Sigmoid colon (tissue), 7 donors: ENCODE measurements around the gene SUPT5H. TPM values are rescaled to one million over a fixed set of nuclear protein-coding genes. Genes with fewer than 3 reads are reported as not detected.

Experiments used
- DNase-seq: peaks from one replicate; pipeline ENCODE4 v3.0.0-alpha.2; 2019
- H3K27ac ChIP-seq, 4 donors: fragments of 200-600 bp; sonication (generic); one replicate each; pipeline ENCODE4 v1.5.1; 2016 to 2019; ENCODE audit warnings: mild to moderate bottlenecking in 1 of 4
- H3K27me3 ChIP-seq, 3 donors: fragments of 200-600 bp; sonication (generic); one replicate each; pipeline ENCODE4 v1.5.1; 2019; ENCODE audit warnings: mild to moderate bottlenecking in 1 of 3
- H3K36me3 ChIP-seq, 4 donors: fragments of 200-600 bp; sonication (generic); one replicate each; pipeline ENCODE4 v1.5.1; 2016 to 2019
- H3K4me1 ChIP-seq, 4 donors: fragments of 200-600 bp; sonication (generic); one replicate each; pipeline ENCODE4 v1.5.1; 2017 to 2019
- H3K4me3 ChIP-seq, 4 donors: fragments of 200-600 bp; sonication (generic); one replicate each; pipeline ENCODE4 v1.5.1; 2017 to 2019; ENCODE audit warnings: mild to moderate bottlenecking in 2 of 4, moderate library complexity in 1 of 4
- H3K9me3 ChIP-seq, 4 donors: fragments of 200-600 bp in 3 of 4; sonication (generic) in 3 of 4; one replicate each; pipeline versions ENCODE4 v1.5.1 to v1.6.1; 2013 to 2019
- EP300 ChIP-seq, 4 donors: sonication (generic); formaldehyde crosslinking; IDR thresholded peaks; one replicate each; pipeline ENCODE4 v1.6.1; 2017; ENCODE audit warnings: antibody characterized with exemption in 4 of 4
- POLR2A ChIP-seq, 2 donors: fragments of 450-650 bp; IDR thresholded peaks; one replicate each; pipeline ENCODE4 v1.6.1; 2016; ENCODE audit warnings: antibody characterized with exemption in 2 of 2, mild to moderate bottlenecking in 2 of 2, moderate library complexity in 2 of 2
- POLR2AphosphoS5 ChIP-seq, 4 donors: sonication (generic); formaldehyde crosslinking; IDR thresholded peaks; one replicate each; pipeline ENCODE4 v1.6.1; 2017; ENCODE audit warnings: antibody characterized with exemption in 4 of 4
- WGBS, 2 donors: extraction: QIAGEN DNeasy Blood & Tissue Kit; methylation state at CpG; one replicate each; pipeline ENCODE4 v1.1.7; 2013; 5-methylcytosine and 5-hydroxymethylcytosine counted together
- intact Hi-C: fragments of 100-400 bp; cut with DNase I; formaldehyde crosslinking; loops from one replicate; pipeline ENCODE4 v1.15.1; 2023
- polyA plus RNA-seq, 3 donors: library from polyadenylated mRNA; stranded (reverse); fragments of 200-250 nt; gene quantifications; one replicate each; pipeline ENCODE4 v1.2.3, GENCODE V29; 2013
- total RNA-seq, 4 donors: library from RNA; depleted of rRNA; stranded (reverse); fragments of >200 nt; gene quantifications; one replicate each; pipeline ENCODE4 v1.1.0, GENCODE V29; 2016
- TF ChIP-seq, protein P1 (sequence below), 4 experiments: fragments of 450-650 bp in 3 of 4; fragments of 200-600 bp in 1 of 4; IDR thresholded peaks; one replicate each; pipeline ENCODE4 v1.5.1; 2016 to 2019; ENCODE audit warnings: antibody characterized with exemption in 4 of 4, mild to moderate bottlenecking in 3 of 4, moderate library complexity in 2 of 4
- donor health status: healthy with polysubstance abuse.
- donor health status: Bipolar disorder and iron deficiency.
- donor health status: healthy.

Gene SUPT5H
- total and polyA plus RNA-seq, 7 donors: 52.3 to 112 (median 77.1) TPM

DNA sequence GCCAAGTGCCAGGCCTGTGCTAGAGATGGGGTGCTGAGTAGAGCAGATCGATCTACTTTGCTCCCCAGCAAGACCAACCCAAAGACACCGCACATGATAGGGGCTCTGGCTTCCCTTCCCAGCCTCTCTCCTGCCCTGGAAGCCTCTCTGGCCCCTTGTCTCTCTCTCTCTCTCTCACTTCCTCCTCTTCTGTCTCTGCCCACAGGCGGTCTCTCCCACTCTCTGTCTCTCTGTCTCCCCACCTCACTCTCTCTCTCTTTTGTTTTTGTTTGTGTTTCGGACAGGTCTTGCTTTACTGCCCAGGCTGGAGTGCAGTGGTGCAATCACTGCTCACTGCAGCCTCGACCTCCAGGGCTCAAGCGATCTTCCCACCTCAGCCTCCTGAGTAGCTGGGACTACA lies 70.9 kb downstream of the SUPT5H start:
- TF ChIP-seq, protein P1, sequence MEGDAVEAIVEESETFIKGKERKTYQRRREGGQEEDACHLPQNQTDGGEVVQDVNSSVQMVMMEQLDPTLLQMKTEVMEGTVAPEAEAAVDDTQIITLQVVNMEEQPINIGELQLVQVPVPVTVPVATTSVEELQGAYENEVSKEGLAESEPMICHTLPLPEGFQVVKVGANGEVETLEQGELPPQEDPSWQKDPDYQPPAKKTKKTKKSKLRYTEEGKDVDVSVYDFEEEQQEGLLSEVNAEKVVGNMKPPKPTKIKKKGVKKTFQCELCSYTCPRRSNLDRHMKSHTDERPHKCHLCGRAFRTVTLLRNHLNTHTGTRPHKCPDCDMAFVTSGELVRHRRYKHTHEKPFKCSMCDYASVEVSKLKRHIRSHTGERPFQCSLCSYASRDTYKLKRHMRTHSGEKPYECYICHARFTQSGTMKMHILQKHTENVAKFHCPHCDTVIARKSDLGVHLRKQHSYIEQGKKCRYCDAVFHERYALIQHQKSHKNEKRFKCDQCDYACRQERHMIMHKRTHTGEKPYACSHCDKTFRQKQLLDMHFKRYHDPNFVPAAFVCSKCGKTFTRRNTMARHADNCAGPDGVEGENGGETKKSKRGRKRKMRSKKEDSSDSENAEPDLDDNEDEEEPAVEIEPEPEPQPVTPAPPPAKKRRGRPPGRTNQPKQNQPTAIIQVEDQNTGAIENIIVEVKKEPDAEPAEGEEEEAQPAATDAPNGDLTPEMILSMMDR (IDR thresholded peaks at IDR 0.05): no peak
- TF ChIP-seq EP300 (IDR thresholded peaks at IDR 0.05) (no peak), POLR2A (IDR thresholded peaks at IDR 0.05) (no peak), POLR2AphosphoS5 (IDR thresholded peaks at IDR 0.05) (no peak)
- intact Hi-C loops: no loop called here
- H3K27me3 ChIP-seq: peaks cover 18 to 56% (median 31%) of the 10 kb centered on the region in 3 donors
- no peak overlapping the region for H3K4me3 ChIP-seq
- DNase-seq: no peak
- WGBS, 2 donors: 40 to 50% methylated on average over 6 of the region's 6 CpGs
- no peaks in the 10 kb centered on the region for H3K9me3 ChIP-seq
- no peaks in the 10 kb centered on the region for H3K36me3 ChIP-seq
- peaks cover 0 to 16% (median 14%) of the 10 kb centered on the region in 4 donors for H3K4me1 ChIP-seq
- no peak overlapping the region for H3K27ac ChIP-seq

DNA sequence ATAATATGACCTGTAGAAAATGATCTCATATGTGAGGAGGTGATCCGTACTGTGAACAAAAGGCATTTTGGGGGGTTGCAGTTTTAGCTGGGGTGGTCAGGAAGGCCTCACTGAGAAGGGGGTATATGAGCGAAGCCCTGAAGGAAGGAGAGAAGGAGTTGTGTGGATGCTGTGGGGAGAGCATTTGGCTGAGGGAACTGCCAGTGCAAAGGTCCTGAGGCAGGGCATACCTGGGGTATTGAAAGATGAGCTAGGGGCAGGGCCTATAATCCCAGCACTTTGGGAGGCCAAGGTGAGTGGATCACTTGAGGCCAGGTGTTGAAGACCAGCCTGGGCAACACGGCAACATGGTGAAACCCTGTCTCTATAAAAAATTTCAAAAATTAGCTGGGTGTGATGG lies 72.0 kb downstream of the SUPT5H start:
- Histone ChIP-seq H3K4me1 (peaks cover 0 to 16% (median 14%) of the 10 kb centered on the region in 4 donors), H3K36me3 (no peaks in the 10 kb centered on the region), H3K4me3 (no peak overlapping the region), H3K27me3 (peaks cover 18 to 46% (median 30%) of the 10 kb centered on the region in 3 donors), H3K27ac (no peak overlapping the region), H3K9me3 (no peaks in the 10 kb centered on the region)
- no peak for DNase-seq
- WGBS, 2 donors: 63 to 72% methylated on average over 3 of the region's 3 CpGs
- intact Hi-C loops: no loop called here
- TF ChIP-seq EP300 (IDR thresholded peaks at IDR 0.05) (no peak), POLR2AphosphoS5 (IDR thresholded peaks at IDR 0.05) (no peak), POLR2A (IDR thresholded peaks at IDR 0.05) (no peak)
- TF ChIP-seq, protein P1 (IDR thresholded peaks at IDR 0.05): no peak

DNA sequence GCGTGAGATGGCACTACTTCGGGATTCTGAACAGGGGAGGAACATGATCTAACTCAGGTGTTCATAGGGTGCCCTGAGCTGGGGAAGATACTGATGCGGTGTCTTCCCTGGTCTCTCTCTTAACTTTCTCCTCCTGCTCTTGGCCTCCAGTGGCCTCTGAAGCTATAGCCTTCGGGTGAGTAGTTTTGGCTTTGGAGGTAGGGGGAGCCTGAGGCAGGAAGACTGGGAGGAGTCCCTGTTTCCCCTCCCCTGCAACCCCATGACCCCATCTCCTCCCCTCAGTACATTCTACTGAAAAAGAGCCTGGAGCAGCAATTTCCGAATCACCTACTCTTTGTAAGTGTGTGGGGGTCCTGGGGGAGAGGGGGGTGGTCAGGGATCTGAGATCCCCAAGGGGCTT lies 73.1 kb downstream of the SUPT5H start:
- intact Hi-C loops: no loop called here
- TF ChIP-seq EP300 (IDR thresholded peaks at IDR 0.05) (no peak), POLR2A (IDR thresholded peaks at IDR 0.05) (no peak)
- Histone ChIP-seq H3K36me3 (no peaks in the 10 kb centered on the region), H3K4me3 (no peak overlapping the region), H3K27me3 (peaks cover 18 to 36% (median 24%) of the 10 kb centered on the region in 3 donors), H3K27ac (no peak overlapping the region), H3K9me3 (no peaks in the 10 kb centered on the region), H3K4me1 (peaks cover 0 to 16% (median 14%) of the 10 kb centered on the region in 4 donors)
- DNase-seq: no peak
- 64 to 77% methylated on average over 5 of the region's 5 CpGs for WGBS, 2 donors

DNA sequence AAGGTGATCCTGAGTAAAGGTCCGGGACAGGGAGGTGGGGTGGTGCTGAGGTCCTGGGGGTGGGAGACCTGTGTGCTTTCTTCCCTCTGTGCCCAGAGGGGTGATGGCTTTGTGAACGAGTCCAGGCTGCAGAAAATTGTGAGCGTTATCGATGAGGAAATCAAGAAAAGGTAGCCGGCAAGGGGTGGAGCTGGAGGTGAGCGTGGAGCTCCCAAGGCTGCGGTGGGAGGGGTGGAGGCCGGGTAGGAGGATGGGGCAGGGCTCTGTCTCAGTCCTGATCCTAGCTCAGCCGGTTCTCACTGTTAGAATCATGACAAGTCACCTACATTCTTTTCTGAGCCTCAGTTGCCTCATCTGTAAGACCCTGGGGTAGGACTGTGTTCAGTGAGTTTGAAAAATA lies 73.6 kb downstream of the SUPT5H start:
- TF ChIP-seq POLR2A (IDR thresholded peaks at IDR 0.05) (no peak), POLR2AphosphoS5 (IDR thresholded peaks at IDR 0.05) (no peak), EP300 (IDR thresholded peaks at IDR 0.05) (no peak)
- TF ChIP-seq, protein P1 (IDR thresholded peaks at IDR 0.05): no peak
- Histone ChIP-seq H3K4me3 (no peak overlapping the region), H3K36me3 (no peaks in the 10 kb centered on the region), H3K4me1 (peaks cover 0 to 16% (median 14%) of the 10 kb centered on the region in 4 donors), H3K27ac (no peak overlapping the region), H3K27me3 (peaks cover 18 to 31% (median 20%) of the 10 kb centered on the region in 3 donors), H3K9me3 (no peaks in the 10 kb centered on the region)
- WGBS, 2 donors: 30 to 63% methylated on average over 9 of the region's 9 CpGs
- DNase-seq: no peak
- intact Hi-C loops: no loop called here

DNA sequence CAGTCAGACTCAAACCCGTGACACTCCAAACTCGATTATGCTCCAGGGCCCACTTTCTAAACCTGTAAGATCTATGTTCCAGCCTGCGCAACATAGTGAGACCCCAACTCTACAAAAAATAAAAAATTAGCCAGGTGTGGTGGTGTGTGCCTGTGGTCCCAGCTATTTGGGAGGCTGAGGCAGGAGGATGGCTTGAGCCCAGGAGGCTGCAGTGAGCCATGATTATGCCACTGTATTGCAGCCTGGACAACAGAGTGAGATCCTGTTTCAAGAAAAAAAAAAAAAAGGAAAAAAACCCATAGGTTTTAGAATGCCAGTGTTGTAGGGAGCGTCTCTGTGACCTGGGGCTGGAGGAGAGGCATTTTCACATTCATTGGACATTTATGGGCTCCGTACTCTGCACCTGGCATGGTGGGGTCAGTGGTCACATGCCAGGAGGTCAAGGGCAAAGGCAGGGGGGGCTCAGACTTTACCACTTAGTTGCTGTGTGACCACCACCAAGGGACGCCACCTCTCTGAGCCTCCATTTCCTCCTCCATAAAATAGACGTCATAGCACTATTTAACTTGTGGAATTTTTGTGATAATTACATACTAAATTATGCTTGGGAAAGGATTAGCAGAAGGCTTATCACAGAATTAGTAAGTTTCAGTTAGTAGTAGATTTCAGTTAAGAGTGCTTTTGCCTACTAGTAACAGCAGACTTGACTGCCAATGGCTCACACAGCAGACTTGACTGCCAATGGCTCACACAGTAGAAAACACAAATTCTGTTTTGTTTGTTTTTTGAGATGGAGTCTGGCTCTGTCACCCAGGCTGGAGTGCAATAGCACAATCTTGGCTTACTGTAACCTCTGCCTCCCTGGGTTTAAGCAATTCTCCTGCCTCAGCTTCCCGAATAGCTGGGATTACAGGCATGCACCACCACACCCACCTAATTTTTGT lies 75.4 kb downstream of the SUPT5H start:
- no peak for TF ChIP-seq POLR2A (IDR thresholded peaks at IDR 0.05)
- TF ChIP-seq POLR2AphosphoS5 (IDR thresholded peaks at IDR 0.05): no peak
- TF ChIP-seq, protein P1 (IDR thresholded peaks at IDR 0.05): no peak
- TF ChIP-seq EP300 (IDR thresholded peaks at IDR 0.05): no peak
- Histone ChIP-seq H3K4me1 (peaks cover 0 to 3% (median under 1%) of the 10 kb centered on the region in 4 donors), H3K4me3 (no peak overlapping the region), H3K36me3 (no peaks in the 10 kb centered on the region), H3K27ac (no peak overlapping the region), H3K27me3 (peaks cover 1 to 12% (median 4%) of the 10 kb centered on the region in 3 donors), H3K9me3 (no peaks in the 10 kb centered on the region)
- intact Hi-C loops: no loop called here
- 75 to 86% methylated on average over 8 of the region's 8 CpGs for WGBS, 2 donors
- no peak for DNase-seq
